ENCODE results near the gene SLC9C2. TPM values are rescaled to one million over a fixed set of nuclear protein-coding genes. Genes with fewer than 3 reads are reported as not detected.

The SLC9C2 gene
- polyA plus RNA-seq, 1 of the 3 experiments (the other 2 are of a cell fraction): not detected

GRCh38 chr1:173475564-173476196, 127.2 kb downstream of the SLC9C2 start:
- H3K4me1 ChIP-seq (ENCODE audit: control insufficient read depth in 1 of 2, insufficient read depth in 2 of 2, low read depth in 1 of 2, low read length in 1 of 2): peaks cover 22 to 47% of the 10 kb centered on the region in 2 experiments; a peak in 3 of 4 replicates
- peak; percentile 17 for DNase-seq
- H3K9me3 ChIP-seq: no peaks in the 10 kb centered on the region
- peaks cover 8% of the 10 kb centered on the region; the same call in 1 of the 2 replicates for H4K20me1 ChIP-seq (ENCODE audit: insufficient read depth)
- 10% methylated on average over 5 of the region's 5 CpGs for WGBS (ENCODE audit: low lambda C conversion rate)
- H3K4me2 ChIP-seq: peak overlapping the region; percentile 87
- peak overlapping the region; percentile 71; the same call in 1 of the 2 replicates for H3K9ac ChIP-seq
- H2AFZ ChIP-seq (ENCODE audit: low read depth): peak overlapping the region; percentile 38
- H3K27ac ChIP-seq (ENCODE audit: low read depth in 2 of 2, low read length in 1 of 2): peak overlapping the region; percentile 89 to 92
- peaks cover 68% of the 10 kb centered on the region for H3K79me2 ChIP-seq (ENCODE audit: insufficient read depth)
- H3K9me2 ChIP-seq: no peaks in the 10 kb centered on the region
- CTCF ChIA-PET: interaction anchor here (1.6 kb wide), 1 partner anchor 13 kb away, joined by 4 read pairs; no protein-coding TSS in a partner anchor
- H3K27me3 ChIP-seq (ENCODE audit: insufficient read depth): no peaks in the 10 kb centered on the region
- H3K36me3 ChIP-seq (replicated peaks in 1 of 2; ENCODE audit: control insufficient read depth in 1 of 2, insufficient read depth in 2 of 2, low read length in 1 of 2): peaks cover 14 to 17% of the 10 kb centered on the region in 2 experiments
- H3F3A ChIP-seq (replicated peaks; ENCODE audit: insufficient read depth): peaks cover 36% of the 10 kb centered on the region
- H3K4me3 ChIP-seq (ENCODE audit: low read depth in 2 of 2, low read length in 1 of 2): peak overlapping the region; percentile 73 to 75
- TF ChIP-seq MEF2A (IDR thresholded peaks at IDR 0.05; ENCODE audit: borderline replicate concordance, low read depth) (no peak), RAD21 (IDR thresholded peaks at IDR 0.05; ENCODE audit: low read length) (no peak), PBX3 (IDR thresholded peaks at IDR 0.05) (0 out of 2 replicates have a peak, but pooled peaks have one; percentile 32), CHD2 (IDR thresholded peaks at IDR 0.05; ENCODE audit: low read length, partially characterized antibody) (peak; percentile 7), EZH2phosphoT487 (IDR thresholded peaks at IDR 0.05; ENCODE audit: borderline replicate concordance, low read depth) (no peak), EP300 (IDR thresholded peaks at IDR 0.05; ENCODE audit: borderline replicate concordance in 1 of 2, low read depth in 1 of 2, low read length in 1 of 2) (no peak), FOSL2 (IDR thresholded peaks at IDR 0.05; ENCODE audit: borderline replicate concordance, low read depth) (peak; percentile 59; the same call in 1 of the 2 replicates), MAX (IDR thresholded peaks at IDR 0.05; ENCODE audit: low read depth) (peak; percentile 66), RFX5 (IDR thresholded peaks at IDR 0.05; ENCODE audit: low read length) (no peak), YY1 (IDR thresholded peaks at IDR 0.05; ENCODE audit: low read depth) (no peak), NRF1 (IDR thresholded peaks at IDR 0.05; ENCODE audit: low read depth, low read length) (no peak), TCF12 (IDR thresholded peaks at IDR 0.05) (no peak), RCOR1 (IDR thresholded peaks at IDR 0.05; ENCODE audit: low read length) (no peak; the same call in 1 of the 2 replicates), FOXM1 (IDR thresholded peaks at IDR 0.05; ENCODE audit: low read depth) (no peak), REST (IDR thresholded peaks at IDR 0.05; ENCODE audit: low read depth, low read length) (no peak), SIN3A (IDR thresholded peaks at IDR 0.05; ENCODE audit: borderline replicate concordance, low read depth, low read length) (no peak), SMC3 (IDR thresholded peaks at IDR 0.05; ENCODE audit: low read depth, low read length) (no peak), USF2 (IDR thresholded peaks at IDR 0.05; ENCODE audit: borderline replicate concordance, low read depth, low read length) (no peak), JUND (IDR thresholded peaks at IDR 0.05) (no peak), POLR2AphosphoS5 (IDR thresholded peaks at IDR 0.05; ENCODE audit: low read depth, low read length) (no peak), TEAD4 (IDR thresholded peaks at IDR 0.05; ENCODE audit: borderline replicate concordance, insufficient read depth) (no peak), FOXJ3 (CRISPR knock-in tag; IDR thresholded peaks at IDR 0.05) (no peak)
- POLR2A ChIA-PET: interaction anchor here (0.7 kb wide), 1 partner anchor 168 kb away, joined by 3 read pairs; no protein-coding TSS in a partner anchor

Measured in SK-N-SH (cell line).